SIG-M5 treated with dmso at 0.1 percent for 504 hours (cell line): ENCODE results near the gene MT1B.

Experiments
- DNase-seq: peaks from one replicate; lab custom pipeline; 2025; ENCODE audit not compliant: unreplicated experiment; lab: John Stamatoyannopoulos, UW

MT1B gene

GRCh38 chr16:56651586-56651985 lies at the start of gene MT1B:
Gene MT1B (plus strand): TSS chr16:56651886. CDS start chr16:56651954, 68 bp downstream.
- no peak for DNase-seq

GRCh38 chr16:56603589-56603988 lies 48.1 kb upstream of the MT1B start:
- peak; percentile 55 for DNase-seq

GRCh38 chr16:56604966-56605365 lies 46.7 kb upstream of the MT1B start:
- no peak for DNase-seq

- no peak for DNase-seq
These were observed 46.2 kb upstream of the MT1B start for GRCh38 chr16:56605475-56605874.

- DNase-seq, result no peak
These were observed 45.6 kb upstream of the MT1B start for GRCh38 chr16:56606071-56606475.

DNA sequence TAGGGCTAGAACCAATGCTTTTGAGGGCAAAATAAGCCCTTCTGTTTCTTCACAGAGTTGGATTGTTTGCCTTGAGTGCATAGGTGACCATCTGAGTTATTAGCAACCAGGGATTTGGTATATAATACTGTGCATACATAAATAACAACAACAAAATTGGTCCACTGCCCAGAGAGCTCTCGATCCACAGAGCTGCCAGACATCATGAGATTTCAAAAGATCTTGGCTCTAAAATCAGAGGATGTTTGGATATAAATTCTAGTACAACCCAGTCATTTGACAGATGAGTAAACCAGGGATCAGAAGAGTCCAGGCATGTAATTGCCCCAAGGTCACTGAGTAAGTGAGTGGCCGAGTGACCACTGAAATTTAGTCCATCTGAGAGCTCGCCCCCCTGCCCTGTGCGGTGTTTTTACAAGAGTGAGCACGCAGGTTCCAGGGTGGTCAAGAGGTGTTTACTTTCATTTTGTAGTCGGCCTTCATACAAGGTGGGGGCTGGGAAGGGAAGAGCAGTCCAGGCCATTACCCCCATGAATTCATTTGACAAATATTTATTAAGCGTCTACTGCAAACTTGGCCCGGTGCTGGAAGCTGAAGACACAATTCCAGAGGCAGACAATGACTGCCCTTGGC lies 45.1 kb upstream of the MT1B start:
- no peak for DNase-seq

DNA sequence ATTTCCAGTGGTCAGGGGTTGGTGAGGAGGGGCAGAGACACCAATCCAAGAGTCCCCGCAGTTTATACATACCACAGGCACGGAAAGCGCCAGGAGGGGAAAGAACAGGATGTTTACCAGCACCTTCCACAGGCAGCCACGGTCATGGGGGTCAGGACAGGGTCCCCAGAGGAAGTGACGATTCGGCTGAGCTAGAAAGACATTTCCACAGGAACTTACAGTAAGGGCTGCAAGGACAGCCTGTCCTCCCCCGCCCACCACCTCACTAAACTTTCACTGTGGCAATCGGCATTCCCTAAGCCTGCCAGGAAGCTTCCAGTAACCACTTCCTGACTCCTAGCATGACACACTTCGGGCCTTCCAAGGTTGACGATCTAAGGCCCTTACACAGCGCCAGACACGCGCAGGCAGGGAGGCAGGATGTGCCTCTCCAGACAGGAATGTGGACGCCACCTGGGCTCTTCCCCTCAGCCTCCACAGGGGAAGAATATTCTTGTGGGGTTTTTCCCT lies 44.5 kb upstream of the MT1B start:
- DNase-seq, result no peak

GRCh38 chr16:56607675-56608042 lies 44.0 kb upstream of the MT1B start:
- DNase-seq, result no peak

DNA sequence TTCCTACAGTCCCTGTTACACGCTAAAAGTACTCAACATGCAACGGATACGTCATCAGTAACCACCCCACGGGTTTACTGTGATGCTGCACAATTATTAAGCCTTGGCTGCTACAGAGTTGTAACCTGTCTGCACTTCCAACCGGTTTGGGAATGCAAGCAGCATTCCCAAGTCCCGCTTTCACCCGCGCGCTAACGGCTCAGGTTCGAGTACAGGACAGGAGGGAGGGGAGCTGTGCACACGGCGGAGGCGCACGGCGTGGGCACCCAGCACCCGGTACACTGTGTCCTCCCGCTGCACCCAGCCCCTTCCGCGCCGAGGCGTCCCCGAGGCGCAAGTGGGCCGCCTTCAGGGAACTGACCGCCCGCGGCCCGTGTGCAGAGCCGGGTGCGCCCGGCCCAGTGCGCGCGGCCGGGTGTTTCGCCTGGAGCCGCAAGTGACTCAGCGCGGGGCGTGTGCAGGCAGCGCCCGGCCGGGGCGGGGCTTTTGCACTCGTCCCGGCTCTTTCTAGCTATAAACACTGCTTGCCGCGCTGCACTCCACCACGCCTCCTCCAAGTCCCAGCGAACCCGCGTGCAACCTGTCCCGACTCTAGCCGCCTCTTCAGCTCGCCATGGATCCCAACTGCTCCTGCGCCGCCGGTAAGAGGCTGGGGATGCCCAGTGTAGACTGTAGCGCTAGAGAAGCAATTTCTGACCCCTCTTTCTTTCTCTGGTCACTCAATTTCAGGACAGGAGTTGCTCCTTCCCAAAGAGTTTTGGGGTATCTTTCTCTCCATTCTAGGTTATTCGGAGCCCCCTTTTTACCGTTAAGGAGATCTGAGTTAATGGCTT lies 43.4 kb upstream of the MT1B start, which contains the start of gene MT2A:
TSS of gene MT2A (plus strand) at position 542 of the 833 bp plus-strand sequence. CDS start at position 614, 72 bp downstream.
- DNase-seq, result peak; percentile 96

GRCh38 chr16:56608876-56609462 lies 42.7 kb upstream of the MT1B start:
- DNase-seq, result no peak

GRCh38 chr16:56609463-56609921 lies 42.2 kb upstream of the MT1B start:
- peak; percentile 93 for DNase-seq

DNA sequence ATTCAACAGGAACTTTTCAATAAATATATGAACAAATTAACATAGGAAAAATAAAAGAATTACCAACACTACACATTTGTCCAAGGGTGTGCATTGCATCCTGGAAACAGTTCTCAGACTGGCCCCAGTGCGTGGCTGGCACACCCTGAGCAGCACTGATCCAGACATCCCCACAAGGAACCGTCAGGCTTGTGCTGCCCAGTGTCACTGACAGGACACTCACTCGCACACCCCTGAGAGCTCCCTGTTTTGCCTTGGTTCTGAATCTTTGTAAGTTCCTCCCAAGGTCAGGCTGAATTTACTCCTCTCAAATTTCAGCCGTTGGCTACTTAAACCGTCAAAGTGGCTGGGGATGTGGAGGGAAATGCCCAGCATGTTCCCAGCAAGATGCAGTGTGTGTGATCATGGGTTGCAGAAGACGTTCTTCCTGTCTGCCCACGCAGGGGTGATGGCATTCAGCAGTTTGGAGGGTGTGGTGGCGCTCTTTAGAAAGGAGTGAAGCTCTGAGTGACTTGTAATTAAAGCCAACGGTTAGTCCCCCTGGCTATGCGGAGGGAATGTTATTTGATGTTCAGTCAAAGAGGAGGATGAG lies 41.6 kb upstream of the MT1B start:
- peak; percentile 15 for DNase-seq

GRCh38 chr16:56610609-56611111 lies 41.0 kb upstream of the MT1B start:
- no peak for DNase-seq

DNA sequence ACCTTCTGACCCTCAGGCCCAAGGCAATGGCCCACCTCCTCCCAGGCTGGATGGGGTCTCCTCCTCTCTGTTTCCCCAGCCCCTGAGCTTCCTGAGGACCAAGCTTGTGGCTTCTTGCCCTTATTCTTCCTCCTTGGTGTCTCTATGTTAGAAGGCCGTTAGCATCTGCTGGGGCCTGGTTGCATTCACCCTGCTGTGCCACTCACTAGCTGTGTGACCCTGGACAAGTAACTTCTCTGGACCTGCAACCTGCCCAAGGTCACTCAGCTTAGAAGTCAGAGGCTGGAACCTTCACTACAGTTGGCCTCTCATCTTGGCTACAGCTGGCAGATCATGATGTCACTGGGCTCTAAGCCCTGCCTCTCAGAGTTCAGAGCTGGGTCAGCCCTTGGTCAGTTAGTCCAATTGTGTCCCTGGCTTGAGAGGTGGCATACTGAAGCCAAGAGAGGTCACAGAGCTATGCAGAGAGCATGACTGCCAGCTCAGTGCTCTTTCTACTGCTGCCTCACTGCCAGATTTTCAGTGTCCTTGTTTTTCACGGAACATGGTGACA lies 40.3 kb upstream of the MT1B start:
- no peak for DNase-seq

DNA sequence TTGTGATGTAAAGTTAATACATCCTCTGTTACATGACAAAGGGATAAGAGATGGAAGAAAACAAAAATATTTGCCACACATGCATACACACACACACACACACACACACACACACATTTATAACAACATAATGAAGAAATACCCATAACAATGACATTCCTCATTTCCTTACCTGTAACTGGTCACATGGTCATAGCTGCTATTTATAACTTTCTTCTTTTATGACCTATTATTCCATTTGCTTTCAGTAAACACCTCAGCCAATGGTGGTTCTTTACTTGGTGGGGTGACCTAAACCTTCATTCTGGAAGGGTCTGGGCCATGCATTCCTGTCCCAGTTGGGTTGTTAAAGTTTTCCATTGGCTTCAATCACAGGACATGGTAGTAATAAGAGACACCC lies 38.0 kb upstream of the MT1B start:
- DNase-seq, result no peak

- DNase-seq, result no peak
These were observed 37.1 kb upstream of the MT1B start for GRCh38 chr16:56614549-56614991.

DNA sequence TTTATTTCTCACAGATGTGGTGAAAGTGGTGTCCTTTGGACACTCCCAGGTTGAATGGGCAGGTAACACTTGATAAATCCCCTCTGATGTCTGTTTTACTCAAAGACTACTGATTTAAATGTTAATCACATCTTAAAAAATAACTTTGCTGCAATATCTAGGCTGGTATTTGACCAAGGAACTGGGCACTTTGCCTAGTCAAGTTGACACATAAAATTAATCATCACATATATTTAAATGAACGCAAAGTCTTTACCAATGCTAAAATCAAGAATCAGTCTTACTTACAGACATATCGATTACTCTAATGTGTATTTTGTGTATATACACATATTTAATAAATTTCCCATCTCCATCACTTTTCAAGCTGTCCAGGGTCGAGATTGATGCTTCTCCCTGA lies 36.3 kb upstream of the MT1B start:
- DNase-seq, result no peak

GRCh38 chr16:56616608-56617211 lies 35.0 kb upstream of the MT1B start:
- no peak for DNase-seq

GRCh38 chr16:56617212-56618085 lies 34.2 kb upstream of the MT1B start:
- DNase-seq, result no peak
